DND-41 (cell line): ENCODE measurements around the gene PDILT.

Experiments used
- ATAC-seq: fragments of 200-7000 bp; cut with Tn5 transposase; 3 replicates; pipeline ENCODE4 v1.9.1; 2021; ENCODE audit warnings: low read depth; ENCODE audit not compliant: insufficient read depth
- DNase-seq: peaks from one replicate; pipeline ENCODE4 v3.0.0-alpha.2; 2020
- H2AFZ ChIP-seq: 2 replicates; pipeline ENCODE4 v1.6.0; 2012; ENCODE audit warnings: low read depth, low read length
- H3K27ac ChIP-seq: 2 replicates; pipeline ENCODE4 v1.5.1; 2012; ENCODE audit warnings: low read length, inconsistent platforms
- H3K27me3 ChIP-seq: fragments of 200-600 bp; sonication (generic); 2 replicates; pipeline ENCODE4 v1.6.0; 2012; ENCODE audit warnings: low read length, mild to moderate bottlenecking, inconsistent platforms; ENCODE audit not compliant: insufficient read depth, poor library complexity
- H3K36me3 ChIP-seq: 2 replicates; pipeline ENCODE4 v1.5.1; 2012; ENCODE audit warnings: low read length, inconsistent platforms; ENCODE audit not compliant: insufficient read depth
- H3K4me1 ChIP-seq: 2 replicates; pipeline ENCODE4 v1.5.1; 2012; ENCODE audit warnings: mild to moderate bottlenecking, low read length; ENCODE audit not compliant: insufficient read depth
- H3K4me2 ChIP-seq: 2 replicates; pipeline ENCODE4 v1.6.0; 2012; ENCODE audit warnings: mild to moderate bottlenecking, moderate library complexity, low read length, inconsistent platforms; ENCODE audit not compliant: insufficient read depth
- H3K4me3 ChIP-seq, 2 experiments: fragments of 200-600 bp in 1 of 2; shearing (Covaris generic) in 1 of 2; 2 replicates each; pipeline ENCODE4 v1.5.1; 2012 to 2016; ENCODE audit warnings: inconsistent platforms in 2 of 2, low read length in 2 of 2, mild to moderate bottlenecking in 2 of 2, low read depth in 1 of 2, moderate library complexity in 1 of 2
- H3K79me2 ChIP-seq: 2 replicates; pipeline ENCODE4 v1.6.0; 2012; ENCODE audit warnings: low read length, inconsistent platforms; ENCODE audit not compliant: insufficient read depth
- H3K9ac ChIP-seq: 2 replicates; pipeline ENCODE4 v1.6.0; 2012; ENCODE audit warnings: low read depth, mild to moderate bottlenecking, inconsistent platforms, low read length, moderate library complexity
- H3K9me3 ChIP-seq: 2 replicates; pipeline ENCODE4 v1.5.1; 2012; ENCODE audit warnings: low read length, moderate library complexity, mild to moderate bottlenecking, inconsistent platforms; ENCODE audit not compliant: insufficient read depth, severe bottlenecking
- H4K20me1 ChIP-seq: 2 replicates; pipeline ENCODE4 v1.6.0; 2012; ENCODE audit warnings: low read length; ENCODE audit not compliant: insufficient read depth
- CTCF ChIP-seq: IDR thresholded peaks from 2 replicates; pipeline ENCODE4 v1.5.1; 2012; ENCODE audit warnings: borderline replicate concordance, low read length, moderate library complexity, mild to moderate bottlenecking; ENCODE audit not compliant: poor library complexity, severe bottlenecking; ENCODE audit errors: extremely low read depth
- EZH2 ChIP-seq: IDR thresholded peaks from 3 replicates; pipeline ENCODE4 v1.6.1; 2012; ENCODE audit warnings: borderline replicate concordance, low read depth, mild to moderate bottlenecking, moderate library complexity, low read length, inconsistent platforms; ENCODE audit not compliant: severe bottlenecking

The PDILT gene

DNA sequence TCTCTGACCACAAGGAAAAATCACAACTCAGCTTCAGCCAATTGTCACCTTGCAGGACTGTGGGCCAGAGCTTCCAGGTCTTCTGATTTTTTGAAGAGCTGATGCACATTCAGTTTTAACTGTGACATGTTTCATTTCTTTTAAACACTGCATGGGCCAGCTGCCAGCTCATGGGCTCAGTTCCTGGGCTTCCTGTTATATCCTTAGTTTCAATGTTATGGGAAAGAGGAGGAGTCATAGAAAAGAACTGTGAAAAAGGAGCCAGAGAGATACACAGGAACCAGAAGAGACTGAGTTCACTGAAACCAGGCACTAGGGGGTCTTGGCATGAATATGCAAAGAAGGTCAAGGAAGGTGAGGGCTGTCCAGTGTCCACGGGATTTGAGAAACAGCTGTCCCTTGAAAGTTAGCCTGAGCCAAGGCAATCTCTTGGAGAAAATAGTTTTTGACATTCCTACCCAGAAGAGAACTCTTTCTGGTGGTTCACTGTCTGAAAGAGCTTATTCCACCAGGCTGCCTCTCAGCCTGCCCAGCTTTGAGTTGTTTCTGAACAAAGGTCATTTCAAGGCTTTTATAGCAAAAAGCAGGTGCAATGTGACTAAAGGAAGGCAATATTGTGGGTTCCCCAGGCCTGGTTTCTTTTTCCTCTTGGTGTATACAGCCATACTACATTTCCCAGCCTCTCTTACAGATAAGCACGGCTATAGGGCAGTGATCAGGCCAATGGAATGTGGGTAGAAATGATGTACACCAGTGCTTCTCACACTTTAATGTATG is 10.5 kb downstream of the PDILT start:
- no peak overlapping the region for H3K9ac ChIP-seq
- DNase-seq (no peak), ATAC-seq (no peak)
- H3K27me3 ChIP-seq = peaks cover 2% of the 10 kb centered on the region
- H2AFZ ChIP-seq = no peak overlapping the region
- H4K20me1 ChIP-seq = no peaks in the 10 kb centered on the region
- no peak overlapping the region for H3K27ac ChIP-seq
- TF ChIP-seq CTCF = no peak
- TF ChIP-seq EZH2 = no peak
- H3K4me3 ChIP-seq = no peak overlapping the region
- H3K9me3 ChIP-seq = no peaks in the 10 kb centered on the region
- H3K4me1 ChIP-seq = no peaks in the 10 kb centered on the region
- H3K4me2 ChIP-seq = no peak overlapping the region
- no peaks in the 10 kb centered on the region for H3K79me2 ChIP-seq
- no peaks in the 10 kb centered on the region for H3K36me3 ChIP-seq

GRCh38 chr16:20391045-20391444 is 13.5 kb downstream of the PDILT start:
- ATAC-seq = no peak
- no peak for TF ChIP-seq CTCF
- TF ChIP-seq EZH2 = no peak
- H3K4me2 ChIP-seq = no peak overlapping the region
- no peak overlapping the region for H3K4me3 ChIP-seq
- no peak for DNase-seq
- H3K27ac ChIP-seq = no peak overlapping the region
- no peaks in the 10 kb centered on the region for H3K79me2 ChIP-seq
- H3K4me1 ChIP-seq = no peaks in the 10 kb centered on the region
- H2AFZ ChIP-seq = no peak overlapping the region
- H3K9ac ChIP-seq = no peak overlapping the region
- no peaks in the 10 kb centered on the region for H3K36me3 ChIP-seq
- H3K9me3 ChIP-seq = no peaks in the 10 kb centered on the region
- no peaks in the 10 kb centered on the region for H4K20me1 ChIP-seq
- H3K27me3 ChIP-seq = peaks cover 2% of the 10 kb centered on the region

GRCh38 chr16:20388854-20389253 is 15.7 kb downstream of the PDILT start:
- TF ChIP-seq CTCF (no peak), EZH2 (no peak)
- H3K4me3 ChIP-seq = no peak overlapping the region
- H3K9me3 ChIP-seq = no peaks in the 10 kb centered on the region
- no peak overlapping the region for H3K4me2 ChIP-seq
- DNase-seq = no peak
- H3K9ac ChIP-seq = no peak overlapping the region
- ATAC-seq = no peak
- H3K36me3 ChIP-seq = no peaks in the 10 kb centered on the region
- H2AFZ ChIP-seq = no peak overlapping the region
- no peaks in the 10 kb centered on the region for H3K4me1 ChIP-seq
- H3K27me3 ChIP-seq = no peaks in the 10 kb centered on the region
- no peaks in the 10 kb centered on the region for H4K20me1 ChIP-seq
- H3K27ac ChIP-seq = no peak overlapping the region
- H3K79me2 ChIP-seq = no peaks in the 10 kb centered on the region

DNA sequence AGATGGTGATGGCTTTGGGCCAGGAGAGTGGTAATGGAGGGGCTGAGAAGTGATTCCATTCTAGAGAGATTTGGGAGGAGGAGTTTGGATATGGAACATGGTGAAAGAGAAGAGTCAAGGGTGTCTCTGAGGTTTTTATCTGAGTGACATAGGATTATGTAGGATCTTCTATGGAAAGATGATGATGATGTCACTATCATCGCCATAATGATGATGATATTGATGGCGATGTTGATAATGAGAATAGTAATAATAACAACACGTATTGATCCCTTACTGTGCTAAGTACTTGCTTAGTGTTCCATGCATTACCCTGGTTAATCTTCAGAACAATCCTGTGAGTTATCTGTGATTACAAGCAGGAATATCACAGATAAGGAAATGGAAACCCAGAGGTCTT is 16.6 kb downstream of the PDILT start:
- TF ChIP-seq CTCF = no peak
- TF ChIP-seq EZH2 = no peak
- Histone ChIP-seq H3K4me3 (no peak overlapping the region), H4K20me1 (no peaks in the 10 kb centered on the region), H3K4me1 (no peaks in the 10 kb centered on the region), H3K79me2 (no peaks in the 10 kb centered on the region), H3K27me3 (no peaks in the 10 kb centered on the region), H3K36me3 (no peaks in the 10 kb centered on the region), H3K9me3 (no peaks in the 10 kb centered on the region), H2AFZ (no peak overlapping the region), H3K4me2 (no peak overlapping the region), H3K9ac (no peak overlapping the region), H3K27ac (no peak overlapping the region)
- no peak for ATAC-seq
- no peak for DNase-seq
